Measurements from ENCODE around the gene NYNRIN. TPM values are rescaled to one million over a fixed set of nuclear protein-coding genes. Genes with fewer than 3 reads are reported as not detected.

Gene NYNRIN
- total and polyA plus RNA-seq, 2 of the 8 experiments (the other 6 are each of a cell fraction or from before 2014, with no cell fraction given): 15.2 to 18.3 TPM

DNA sequence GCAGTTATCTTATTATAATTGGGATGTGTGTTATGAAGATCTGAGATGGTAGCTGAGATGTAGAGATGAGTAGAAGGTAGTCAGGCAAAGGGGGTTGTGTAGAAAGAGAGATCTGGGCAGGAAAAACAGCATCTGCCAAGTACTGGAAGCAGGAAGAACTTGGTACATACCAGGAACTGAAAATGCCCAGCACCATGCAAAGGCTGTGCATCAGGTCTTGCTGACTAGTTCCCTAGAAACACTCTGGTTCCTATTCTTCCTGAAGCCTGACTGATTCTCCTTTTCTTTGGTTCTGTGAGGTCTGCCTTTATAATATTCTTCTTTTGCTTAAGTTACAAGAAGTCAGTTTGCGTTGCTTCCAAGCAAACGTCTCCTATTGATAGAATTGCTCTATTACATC is 37.5 kb upstream of the NYNRIN start (continued):
- TF ChIP-seq, protein P1, sequence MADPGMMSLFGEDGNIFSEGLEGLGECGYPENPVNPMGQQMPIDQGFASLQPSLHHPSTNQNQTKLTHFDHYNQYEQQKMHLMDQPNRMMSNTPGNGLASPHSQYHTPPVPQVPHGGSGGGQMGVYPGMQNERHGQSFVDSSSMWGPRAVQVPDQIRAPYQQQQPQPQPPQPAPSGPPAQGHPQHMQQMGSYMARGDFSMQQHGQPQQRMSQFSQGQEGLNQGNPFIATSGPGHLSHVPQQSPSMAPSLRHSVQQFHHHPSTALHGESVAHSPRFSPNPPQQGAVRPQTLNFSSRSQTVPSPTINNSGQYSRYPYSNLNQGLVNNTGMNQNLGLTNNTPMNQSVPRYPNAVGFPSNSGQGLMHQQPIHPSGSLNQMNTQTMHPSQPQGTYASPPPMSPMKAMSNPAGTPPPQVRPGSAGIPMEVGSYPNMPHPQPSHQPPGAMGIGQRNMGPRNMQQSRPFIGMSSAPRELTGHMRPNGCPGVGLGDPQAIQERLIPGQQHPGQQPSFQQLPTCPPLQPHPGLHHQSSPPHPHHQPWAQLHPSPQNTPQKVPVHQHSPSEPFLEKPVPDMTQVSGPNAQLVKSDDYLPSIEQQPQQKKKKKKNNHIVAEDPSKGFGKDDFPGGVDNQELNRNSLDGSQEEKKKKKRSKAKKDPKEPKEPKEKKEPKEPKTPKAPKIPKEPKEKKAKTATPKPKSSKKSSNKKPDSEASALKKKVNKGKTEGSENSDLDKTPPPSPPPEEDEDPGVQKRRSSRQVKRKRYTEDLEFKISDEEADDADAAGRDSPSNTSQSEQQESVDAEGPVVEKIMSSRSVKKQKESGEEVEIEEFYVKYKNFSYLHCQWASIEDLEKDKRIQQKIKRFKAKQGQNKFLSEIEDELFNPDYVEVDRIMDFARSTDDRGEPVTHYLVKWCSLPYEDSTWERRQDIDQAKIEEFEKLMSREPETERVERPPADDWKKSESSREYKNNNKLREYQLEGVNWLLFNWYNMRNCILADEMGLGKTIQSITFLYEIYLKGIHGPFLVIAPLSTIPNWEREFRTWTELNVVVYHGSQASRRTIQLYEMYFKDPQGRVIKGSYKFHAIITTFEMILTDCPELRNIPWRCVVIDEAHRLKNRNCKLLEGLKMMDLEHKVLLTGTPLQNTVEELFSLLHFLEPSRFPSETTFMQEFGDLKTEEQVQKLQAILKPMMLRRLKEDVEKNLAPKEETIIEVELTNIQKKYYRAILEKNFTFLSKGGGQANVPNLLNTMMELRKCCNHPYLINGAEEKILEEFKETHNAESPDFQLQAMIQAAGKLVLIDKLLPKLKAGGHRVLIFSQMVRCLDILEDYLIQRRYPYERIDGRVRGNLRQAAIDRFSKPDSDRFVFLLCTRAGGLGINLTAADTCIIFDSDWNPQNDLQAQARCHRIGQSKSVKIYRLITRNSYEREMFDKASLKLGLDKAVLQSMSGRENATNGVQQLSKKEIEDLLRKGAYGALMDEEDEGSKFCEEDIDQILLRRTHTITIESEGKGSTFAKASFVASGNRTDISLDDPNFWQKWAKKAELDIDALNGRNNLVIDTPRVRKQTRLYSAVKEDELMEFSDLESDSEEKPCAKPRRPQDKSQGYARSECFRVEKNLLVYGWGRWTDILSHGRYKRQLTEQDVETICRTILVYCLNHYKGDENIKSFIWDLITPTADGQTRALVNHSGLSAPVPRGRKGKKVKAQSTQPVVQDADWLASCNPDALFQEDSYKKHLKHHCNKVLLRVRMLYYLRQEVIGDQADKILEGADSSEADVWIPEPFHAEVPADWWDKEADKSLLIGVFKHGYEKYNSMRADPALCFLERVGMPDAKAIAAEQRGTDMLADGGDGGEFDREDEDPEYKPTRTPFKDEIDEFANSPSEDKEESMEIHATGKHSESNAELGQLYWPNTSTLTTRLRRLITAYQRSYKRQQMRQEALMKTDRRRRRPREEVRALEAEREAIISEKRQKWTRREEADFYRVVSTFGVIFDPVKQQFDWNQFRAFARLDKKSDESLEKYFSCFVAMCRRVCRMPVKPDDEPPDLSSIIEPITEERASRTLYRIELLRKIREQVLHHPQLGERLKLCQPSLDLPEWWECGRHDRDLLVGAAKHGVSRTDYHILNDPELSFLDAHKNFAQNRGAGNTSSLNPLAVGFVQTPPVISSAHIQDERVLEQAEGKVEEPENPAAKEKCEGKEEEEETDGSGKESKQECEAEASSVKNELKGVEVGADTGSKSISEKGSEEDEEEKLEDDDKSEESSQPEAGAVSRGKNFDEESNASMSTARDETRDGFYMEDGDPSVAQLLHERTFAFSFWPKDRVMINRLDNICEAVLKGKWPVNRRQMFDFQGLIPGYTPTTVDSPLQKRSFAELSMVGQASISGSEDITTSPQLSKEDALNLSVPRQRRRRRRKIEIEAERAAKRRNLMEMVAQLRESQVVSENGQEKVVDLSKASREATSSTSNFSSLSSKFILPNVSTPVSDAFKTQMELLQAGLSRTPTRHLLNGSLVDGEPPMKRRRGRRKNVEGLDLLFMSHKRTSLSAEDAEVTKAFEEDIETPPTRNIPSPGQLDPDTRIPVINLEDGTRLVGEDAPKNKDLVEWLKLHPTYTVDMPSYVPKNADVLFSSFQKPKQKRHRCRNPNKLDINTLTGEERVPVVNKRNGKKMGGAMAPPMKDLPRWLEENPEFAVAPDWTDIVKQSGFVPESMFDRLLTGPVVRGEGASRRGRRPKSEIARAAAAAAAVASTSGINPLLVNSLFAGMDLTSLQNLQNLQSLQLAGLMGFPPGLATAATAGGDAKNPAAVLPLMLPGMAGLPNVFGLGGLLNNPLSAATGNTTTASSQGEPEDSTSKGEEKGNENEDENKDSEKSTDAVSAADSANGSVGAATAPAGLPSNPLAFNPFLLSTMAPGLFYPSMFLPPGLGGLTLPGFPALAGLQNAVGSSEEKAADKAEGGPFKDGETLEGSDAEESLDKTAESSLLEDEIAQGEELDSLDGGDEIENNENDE (IDR thresholded peaks at IDR 0.05; ENCODE audit: insufficient replicate concordance, low read length): no peak
- TF ChIP-seq KDM5A (IDR thresholded peaks at IDR 0.05; ENCODE audit: low read length) (no peak), RNF2 (IDR thresholded peaks at IDR 0.05; ENCODE audit: borderline replicate concordance, low read depth, low read length, missing control alignments, poor library complexity, severe bottlenecking) (no peak), SUZ12 (IDR thresholded peaks at IDR 0.05; ENCODE audit: low read length) (no peak), BCL11A (IDR thresholded peaks at IDR 0.05; ENCODE audit: low read depth in 2 of 2, low read length in 2 of 2) (no peak), NANOG (IDR thresholded peaks at IDR 0.05; ENCODE audit: insufficient read depth, low read depth, low read length, poor library complexity, severe bottlenecking) (no peak), SIX5 (IDR thresholded peaks at IDR 0.05; ENCODE audit: low read depth, low read length) (no peak), EZH2 (IDR thresholded peaks at IDR 0.05; ENCODE audit: low read depth, low read length, severe bottlenecking) (no peak), CEBPB (IDR thresholded peaks at IDR 0.05; ENCODE audit: low read depth, low read length) (no peak)

Data from H1 (cell line).